Activated CD4-positive, alpha-beta T cell treated with anti-CD3 and anti-CD28 coated beads for 24 hours (primary cell): ENCODE data around the gene NUP93.

Experiments
- DNase-seq, 2 donors: peaks; one replicate each; pipeline ENCODE4 v3.0.0-alpha.2; 2020; ENCODE audit warnings: low read depth in 2 of 2

The NUP93 gene

DNA sequence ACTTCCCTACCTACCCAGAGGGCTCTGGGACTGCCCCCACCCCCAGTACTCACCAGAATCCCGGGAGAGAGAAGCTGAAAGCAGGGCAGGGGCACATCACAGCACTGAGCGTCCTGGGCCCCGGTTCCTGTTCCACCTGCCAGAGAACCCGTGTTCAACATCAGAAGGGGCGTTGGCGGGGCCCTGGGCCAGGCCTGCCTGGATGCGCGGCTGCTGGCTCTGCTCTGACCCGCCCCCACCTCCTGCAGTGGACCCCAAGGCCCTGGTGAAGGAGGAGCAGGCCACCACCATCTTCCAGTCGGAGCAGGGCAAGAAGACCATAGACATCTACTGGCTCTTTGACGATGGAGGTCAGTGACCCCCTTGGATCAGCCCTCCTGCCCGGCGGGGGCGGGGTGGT, 162.8 kb downstream of the NUP93 start:
- DNase-seq, result no peak

GRCh38 chr16:56894331-56894917, 164.5 kb downstream of the NUP93 start:
- DNase-seq, result no peak

DNA sequence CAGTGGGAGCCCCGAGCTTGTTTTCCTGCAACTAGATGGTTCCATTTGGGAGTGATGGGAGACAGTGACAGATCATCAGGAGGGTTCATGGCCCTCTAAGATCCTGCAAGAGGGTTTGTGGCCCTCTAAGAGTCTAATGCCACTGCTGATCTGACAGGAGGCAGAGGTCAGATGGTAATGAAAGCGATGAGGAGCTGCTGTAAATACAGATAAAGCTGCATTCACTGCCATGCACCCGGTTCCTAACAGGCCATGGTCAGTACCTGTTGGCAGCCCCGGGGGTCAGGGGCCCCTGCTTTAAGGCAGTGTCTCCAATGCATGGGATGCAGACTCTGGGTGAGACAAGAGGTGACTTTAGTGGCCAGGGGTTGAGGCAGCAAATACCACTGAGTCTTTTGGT, 165.9 kb downstream of the NUP93 start:
- no peak for DNase-seq

DNA sequence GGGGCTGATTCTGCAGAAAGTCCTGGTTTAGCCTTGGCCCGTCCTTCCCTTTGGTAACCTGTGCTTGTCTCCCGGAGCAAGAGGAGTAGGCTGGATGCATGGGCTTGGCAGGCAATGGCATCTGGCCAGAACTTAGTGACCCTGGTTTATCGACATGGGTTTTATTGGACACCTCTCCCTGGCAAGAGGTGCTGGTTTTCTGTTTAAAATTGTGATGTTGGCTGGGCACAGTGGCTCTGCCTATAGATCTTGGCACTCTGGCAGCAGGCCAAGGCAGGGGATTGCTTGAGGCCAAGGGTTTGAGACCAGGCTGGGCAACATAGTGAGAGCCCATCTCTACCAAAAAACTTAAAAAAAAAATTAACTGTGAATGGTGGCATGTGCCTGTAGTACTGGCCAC, 166.3 kb downstream of the NUP93 start:
- DNase-seq, result no peak

- DNase-seq, result no peak
Observed at GRCh38 chr16:56897026-56897799, 167.3 kb downstream of the NUP93 start.

DNA sequence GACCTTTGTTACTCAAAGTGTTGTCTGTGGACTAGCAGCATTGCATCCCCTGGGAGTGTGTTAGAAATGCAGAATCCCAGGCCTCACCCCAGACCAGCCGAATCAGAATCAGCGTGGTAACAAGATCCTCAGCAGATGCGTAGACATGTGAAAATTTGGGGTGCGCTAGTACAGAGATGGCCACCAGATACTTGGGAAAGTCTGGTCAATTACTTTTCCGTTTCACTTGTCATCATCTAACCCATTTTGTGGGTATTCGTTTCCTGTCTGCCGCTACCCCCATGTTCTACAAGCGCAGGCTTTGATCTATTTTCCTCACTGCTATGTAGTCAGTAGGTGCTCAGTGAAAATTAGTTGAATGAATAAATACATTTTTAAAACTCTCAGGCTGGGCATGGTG, 168.9 kb downstream of the NUP93 start:
- DNase-seq, result no peak
